Measurements from ENCODE around the gene IQSEC1. TPM values are rescaled to one million over a fixed set of nuclear protein-coding genes. Genes with fewer than 3 reads are reported as not detected.

The IQSEC1 gene
- total and polyA plus RNA-seq, 9 of the 15 experiments (the other 6 are each of a cell fraction or from before 2014, with no cell fraction given) = 0.56 to 39.0 (median 6.8) TPM

DNA sequence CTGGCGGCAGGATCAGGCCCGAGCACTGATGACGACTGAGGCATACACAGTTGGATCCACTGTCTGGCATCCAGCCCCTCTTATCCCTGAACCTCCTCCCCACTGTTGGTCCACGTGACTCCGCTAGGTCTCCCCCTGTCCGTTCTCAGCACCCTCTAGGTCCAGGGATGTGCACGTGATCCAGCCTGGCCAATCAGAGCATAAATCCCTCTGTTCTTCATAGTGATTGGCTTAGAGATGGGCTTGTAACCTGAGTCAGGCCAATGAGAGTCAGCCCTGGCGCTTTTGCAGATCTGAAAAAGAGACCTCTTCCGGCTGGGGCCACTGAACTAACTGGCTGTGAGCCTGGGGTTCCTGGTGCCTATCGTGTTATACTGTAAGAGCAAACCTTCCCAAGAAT lies 20.5 kb upstream of the IQSEC1 start (continued):
- TF ChIP-seq NR2F6 (CRISPR knock-in tag; IDR thresholded peaks at IDR 0.05) (no peak), FOS (IDR thresholded peaks at IDR 0.05; ENCODE audit: extremely low read depth, insufficient read length) (peak; percentile 78), MAX (CRISPR knock-in tag; IDR thresholded peaks at IDR 0.05) (peak; percentile 48; the same call in 1 of the 2 replicates), TOE1 (IDR thresholded peaks at IDR 0.05; ENCODE audit: borderline replicate concordance) (peak; percentile 79; the same call in 1 of the 2 replicates), TOE1 (CRISPR knock-in tag; IDR thresholded peaks at IDR 0.05; ENCODE audit: borderline replicate concordance, low read depth) (no peak)
- TF ChIP-seq, protein P1, sequence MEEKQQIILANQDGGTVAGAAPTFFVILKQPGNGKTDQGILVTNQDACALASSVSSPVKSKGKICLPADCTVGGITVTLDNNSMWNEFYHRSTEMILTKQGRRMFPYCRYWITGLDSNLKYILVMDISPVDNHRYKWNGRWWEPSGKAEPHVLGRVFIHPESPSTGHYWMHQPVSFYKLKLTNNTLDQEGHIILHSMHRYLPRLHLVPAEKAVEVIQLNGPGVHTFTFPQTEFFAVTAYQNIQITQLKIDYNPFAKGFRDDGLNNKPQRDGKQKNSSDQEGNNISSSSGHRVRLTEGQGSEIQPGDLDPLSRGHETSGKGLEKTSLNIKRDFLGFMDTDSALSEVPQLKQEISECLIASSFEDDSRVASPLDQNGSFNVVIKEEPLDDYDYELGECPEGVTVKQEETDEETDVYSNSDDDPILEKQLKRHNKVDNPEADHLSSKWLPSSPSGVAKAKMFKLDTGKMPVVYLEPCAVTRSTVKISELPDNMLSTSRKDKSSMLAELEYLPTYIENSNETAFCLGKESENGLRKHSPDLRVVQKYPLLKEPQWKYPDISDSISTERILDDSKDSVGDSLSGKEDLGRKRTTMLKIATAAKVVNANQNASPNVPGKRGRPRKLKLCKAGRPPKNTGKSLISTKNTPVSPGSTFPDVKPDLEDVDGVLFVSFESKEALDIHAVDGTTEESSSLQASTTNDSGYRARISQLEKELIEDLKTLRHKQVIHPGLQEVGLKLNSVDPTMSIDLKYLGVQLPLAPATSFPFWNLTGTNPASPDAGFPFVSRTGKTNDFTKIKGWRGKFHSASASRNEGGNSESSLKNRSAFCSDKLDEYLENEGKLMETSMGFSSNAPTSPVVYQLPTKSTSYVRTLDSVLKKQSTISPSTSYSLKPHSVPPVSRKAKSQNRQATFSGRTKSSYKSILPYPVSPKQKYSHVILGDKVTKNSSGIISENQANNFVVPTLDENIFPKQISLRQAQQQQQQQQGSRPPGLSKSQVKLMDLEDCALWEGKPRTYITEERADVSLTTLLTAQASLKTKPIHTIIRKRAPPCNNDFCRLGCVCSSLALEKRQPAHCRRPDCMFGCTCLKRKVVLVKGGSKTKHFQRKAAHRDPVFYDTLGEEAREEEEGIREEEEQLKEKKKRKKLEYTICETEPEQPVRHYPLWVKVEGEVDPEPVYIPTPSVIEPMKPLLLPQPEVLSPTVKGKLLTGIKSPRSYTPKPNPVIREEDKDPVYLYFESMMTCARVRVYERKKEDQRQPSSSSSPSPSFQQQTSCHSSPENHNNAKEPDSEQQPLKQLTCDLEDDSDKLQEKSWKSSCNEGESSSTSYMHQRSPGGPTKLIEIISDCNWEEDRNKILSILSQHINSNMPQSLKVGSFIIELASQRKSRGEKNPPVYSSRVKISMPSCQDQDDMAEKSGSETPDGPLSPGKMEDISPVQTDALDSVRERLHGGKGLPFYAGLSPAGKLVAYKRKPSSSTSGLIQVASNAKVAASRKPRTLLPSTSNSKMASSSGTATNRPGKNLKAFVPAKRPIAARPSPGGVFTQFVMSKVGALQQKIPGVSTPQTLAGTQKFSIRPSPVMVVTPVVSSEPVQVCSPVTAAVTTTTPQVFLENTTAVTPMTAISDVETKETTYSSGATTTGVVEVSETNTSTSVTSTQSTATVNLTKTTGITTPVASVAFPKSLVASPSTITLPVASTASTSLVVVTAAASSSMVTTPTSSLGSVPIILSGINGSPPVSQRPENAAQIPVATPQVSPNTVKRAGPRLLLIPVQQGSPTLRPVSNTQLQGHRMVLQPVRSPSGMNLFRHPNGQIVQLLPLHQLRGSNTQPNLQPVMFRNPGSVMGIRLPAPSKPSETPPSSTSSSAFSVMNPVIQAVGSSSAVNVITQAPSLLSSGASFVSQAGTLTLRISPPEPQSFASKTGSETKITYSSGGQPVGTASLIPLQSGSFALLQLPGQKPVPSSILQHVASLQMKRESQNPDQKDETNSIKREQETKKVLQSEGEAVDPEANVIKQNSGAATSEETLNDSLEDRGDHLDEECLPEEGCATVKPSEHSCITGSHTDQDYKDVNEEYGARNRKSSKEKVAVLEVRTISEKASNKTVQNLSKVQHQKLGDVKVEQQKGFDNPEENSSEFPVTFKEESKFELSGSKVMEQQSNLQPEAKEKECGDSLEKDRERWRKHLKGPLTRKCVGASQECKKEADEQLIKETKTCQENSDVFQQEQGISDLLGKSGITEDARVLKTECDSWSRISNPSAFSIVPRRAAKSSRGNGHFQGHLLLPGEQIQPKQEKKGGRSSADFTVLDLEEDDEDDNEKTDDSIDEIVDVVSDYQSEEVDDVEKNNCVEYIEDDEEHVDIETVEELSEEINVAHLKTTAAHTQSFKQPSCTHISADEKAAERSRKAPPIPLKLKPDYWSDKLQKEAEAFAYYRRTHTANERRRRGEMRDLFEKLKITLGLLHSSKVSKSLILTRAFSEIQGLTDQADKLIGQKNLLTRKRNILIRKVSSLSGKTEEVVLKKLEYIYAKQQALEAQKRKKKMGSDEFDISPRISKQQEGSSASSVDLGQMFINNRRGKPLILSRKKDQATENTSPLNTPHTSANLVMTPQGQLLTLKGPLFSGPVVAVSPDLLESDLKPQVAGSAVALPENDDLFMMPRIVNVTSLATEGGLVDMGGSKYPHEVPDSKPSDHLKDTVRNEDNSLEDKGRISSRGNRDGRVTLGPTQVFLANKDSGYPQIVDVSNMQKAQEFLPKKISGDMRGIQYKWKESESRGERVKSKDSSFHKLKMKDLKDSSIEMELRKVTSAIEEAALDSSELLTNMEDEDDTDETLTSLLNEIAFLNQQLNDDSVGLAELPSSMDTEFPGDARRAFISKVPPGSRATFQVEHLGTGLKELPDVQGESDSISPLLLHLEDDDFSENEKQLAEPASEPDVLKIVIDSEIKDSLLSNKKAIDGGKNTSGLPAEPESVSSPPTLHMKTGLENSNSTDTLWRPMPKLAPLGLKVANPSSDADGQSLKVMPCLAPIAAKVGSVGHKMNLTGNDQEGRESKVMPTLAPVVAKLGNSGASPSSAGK (IDR thresholded peaks at IDR 0.05) = peak; percentile 43; the same call in 1 of the 2 replicates
